NCI-H2227 (cell line): Measurements from ENCODE around the gene PAN2.
"Not testable (repeated sequence)": the region's sequence is repeated elsewhere in the genome, so short reads cannot be mapped to it uniquely, and the experiment has no call there.

ENCODE experiments used
- DNase-seq: peaks from one replicate; lab custom pipeline; 2025; ENCODE audit not compliant: unreplicated experiment; lab: John Stamatoyannopoulos, UW

PAN2 gene

GRCh38 chr12:56333679-56334489 is at the start of gene PAN2:
Gene PAN2, minus strand, starts transcription at chr12:56334000. Its CDS starts 906 bp downstream, at chr12:56333094.
- peak; percentile 94 for DNase-seq

GRCh38 chr12:56382611-56383010 is 48.8 kb upstream of the PAN2 start:
- no peak for DNase-seq

- no peak for DNase-seq
Observed at GRCh38 chr12:56377989-56378316, 44.2 kb upstream of the PAN2 start.

GRCh38 chr12:56377310-56377988 is 43.6 kb upstream of the PAN2 start:
- no peak for DNase-seq

GRCh38 chr12:56375598-56376434 is 42.0 kb upstream of the PAN2 start:
- no peak for DNase-seq

- DNase-seq: no peak
Observed at GRCh38 chr12:56374726-56375597, 41.2 kb upstream of the PAN2 start.

GRCh38 chr12:56373515-56373914 is 39.7 kb upstream of the PAN2 start:
- no peak for DNase-seq

- no peak for DNase-seq
Observed at GRCh38 chr12:56366948-56367347, 33.1 kb upstream of the PAN2 start.

- DNase-seq: no peak
Observed at GRCh38 chr12:56362130-56363059, 28.6 kb upstream of the PAN2 start, which contains the start of gene APOF. Gene APOF, minus strand, starts transcription at chr12:56362857. Its CDS starts 112 bp downstream, at chr12:56362745.

GRCh38 chr12:56361487-56362129 is 27.8 kb upstream of the PAN2 start:
- DNase-seq: no peak

- peak; percentile 98 for DNase-seq
Observed at GRCh38 chr12:56359851-56360767, 26.3 kb upstream of the PAN2 start, which contains the start of gene STAT2. Gene STAT2, minus strand, starts transcription at chr12:56360107. Its CDS starts 3,536 bp downstream, at chr12:56356571.

- no peak for DNase-seq
Observed at GRCh38 chr12:56358836-56359532, 25.2 kb upstream of the PAN2 start.

- no peak for DNase-seq
Observed at GRCh38 chr12:56351325-56351724, 17.5 kb upstream of the PAN2 start.

- no peak for DNase-seq
Observed at GRCh38 chr12:56350662-56351061, 16.9 kb upstream of the PAN2 start.

- no peak for DNase-seq
Observed at GRCh38 chr12:56348776-56349175, 15.0 kb upstream of the PAN2 start.

GRCh38 chr12:56347255-56347654 is 13.5 kb upstream of the PAN2 start:
- not testable (repeated sequence) for DNase-seq

GRCh38 chr12:56346675-56347074 is 12.9 kb upstream of the PAN2 start:
- no peak for DNase-seq
